IMR-90 (cell line): Measurements from ENCODE around the gene ARF1.

Experiments
- BHLHE40 ChIP-seq: fragments of 150-350 bp; IDR thresholded peaks from 2 replicates; pipeline ENCODE4 v1.6.1; 2016; ENCODE audit warnings: mild to moderate bottlenecking, low read depth, low read length
- CEBPB ChIP-seq: IDR thresholded peaks from 2 replicates; pipeline ENCODE4 v1.6.1; 2012; ENCODE audit warnings: low read depth, low read length, improper control_type of control experiment
- MAZ ChIP-seq: IDR thresholded peaks from 2 replicates; pipeline ENCODE4 v1.6.1; 2012; ENCODE audit warnings: low read depth, mild to moderate bottlenecking, low read length, improper control_type of control experiment, moderate library complexity, borderline replicate concordance
- POLR2A ChIP-seq: IDR thresholded peaks from 2 replicates; pipeline ENCODE4 v1.6.1; 2012; ENCODE audit warnings: mild to moderate bottlenecking, low read depth, low read length
- RCOR1 ChIP-seq: IDR thresholded peaks from 2 replicates; pipeline ENCODE4 v1.6.1; 2012; ENCODE audit warnings: mild to moderate bottlenecking, low read length, improper control_type of control experiment; ENCODE audit not compliant: insufficient replicate concordance
- TF ChIP-seq, protein P1 (sequence below): conservative IDR thresholded peaks from 2 replicates; pipeline ENCODE4 v1.5.1; 2012; ENCODE audit warnings: mild to moderate bottlenecking, low read depth, low read length, improper control_type of control experiment

DNA sequence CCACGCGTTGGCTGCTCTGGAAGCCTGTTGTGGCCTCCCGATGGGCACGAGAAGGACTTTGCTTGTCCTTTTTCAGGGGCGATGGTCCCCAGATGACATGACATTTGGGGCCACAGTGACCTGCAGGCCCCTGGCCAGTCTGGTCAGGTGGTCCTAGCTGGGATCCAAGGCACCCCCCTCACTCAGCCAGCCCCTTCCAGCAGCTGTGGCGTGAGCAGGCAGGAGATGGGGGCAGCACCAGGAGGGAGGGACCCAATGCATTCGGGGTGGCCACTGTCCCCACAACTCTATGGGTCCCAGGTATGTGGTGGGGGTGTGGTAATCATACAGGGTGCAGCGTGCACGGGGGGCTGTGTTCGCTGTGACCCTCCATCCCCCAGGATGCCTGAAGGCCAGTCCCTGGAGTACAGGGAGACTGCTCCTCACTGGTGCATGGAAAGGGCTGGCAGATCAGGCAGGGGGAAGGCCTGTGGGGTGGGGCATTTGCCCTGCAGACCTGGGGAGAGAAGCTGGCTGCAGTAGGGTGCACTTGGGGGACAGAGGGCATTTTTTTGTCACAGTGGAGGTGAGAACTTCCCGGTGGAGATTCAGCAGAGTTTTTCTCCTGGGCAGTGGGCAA is 44.0 kb upstream of the ARF1 start:
- TF ChIP-seq CEBPB = no peak
- TF ChIP-seq, protein P1, sequence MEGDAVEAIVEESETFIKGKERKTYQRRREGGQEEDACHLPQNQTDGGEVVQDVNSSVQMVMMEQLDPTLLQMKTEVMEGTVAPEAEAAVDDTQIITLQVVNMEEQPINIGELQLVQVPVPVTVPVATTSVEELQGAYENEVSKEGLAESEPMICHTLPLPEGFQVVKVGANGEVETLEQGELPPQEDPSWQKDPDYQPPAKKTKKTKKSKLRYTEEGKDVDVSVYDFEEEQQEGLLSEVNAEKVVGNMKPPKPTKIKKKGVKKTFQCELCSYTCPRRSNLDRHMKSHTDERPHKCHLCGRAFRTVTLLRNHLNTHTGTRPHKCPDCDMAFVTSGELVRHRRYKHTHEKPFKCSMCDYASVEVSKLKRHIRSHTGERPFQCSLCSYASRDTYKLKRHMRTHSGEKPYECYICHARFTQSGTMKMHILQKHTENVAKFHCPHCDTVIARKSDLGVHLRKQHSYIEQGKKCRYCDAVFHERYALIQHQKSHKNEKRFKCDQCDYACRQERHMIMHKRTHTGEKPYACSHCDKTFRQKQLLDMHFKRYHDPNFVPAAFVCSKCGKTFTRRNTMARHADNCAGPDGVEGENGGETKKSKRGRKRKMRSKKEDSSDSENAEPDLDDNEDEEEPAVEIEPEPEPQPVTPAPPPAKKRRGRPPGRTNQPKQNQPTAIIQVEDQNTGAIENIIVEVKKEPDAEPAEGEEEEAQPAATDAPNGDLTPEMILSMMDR = no peak
- no peak for TF ChIP-seq MAZ
- TF ChIP-seq RCOR1 = no peak
- TF ChIP-seq BHLHE40 = no peak
- no peak for TF ChIP-seq POLR2A
